ENCODE data around the gene MYBPC2.

Gene MYBPC2

GRCh38 chr19:50494186-50495019 lies 61.7 kb downstream of the MYBPC2 start:
- Histone ChIP-seq H3K36me3 (no peaks in the 10 kb centered on the region), H3K4me1 (no peaks in the 10 kb centered on the region), H3K27me3 (peaks cover 18% of the 10 kb centered on the region), H3K4me3 (ENCODE audit: low read depth, low read length) (no peak overlapping the region), H3K9me3 (no peaks in the 10 kb centered on the region)
- no peak for TF ChIP-seq CTCF (IDR thresholded peaks at IDR 0.05; ENCODE audit: low read depth, low read length)
- DNase-seq = no peak

- Histone ChIP-seq H3K36me3 (no peaks in the 10 kb centered on the region), H3K4me3 (ENCODE audit: low read depth, low read length) (no peak overlapping the region), H3K9me3 (no peaks in the 10 kb centered on the region), H3K27me3 (peaks cover 14% of the 10 kb centered on the region), H3K4me1 (peaks cover under 1% of the 10 kb centered on the region; the same call in 1 of the 2 replicates)
- DNase-seq = no peak
- no peak for TF ChIP-seq CTCF (IDR thresholded peaks at IDR 0.05; ENCODE audit: low read depth, low read length)
These were observed 62.4 kb downstream of the MYBPC2 start for GRCh38 chr19:50495020-50495531.

GRCh38 chr19:50496189-50497021 lies 63.7 kb downstream of the MYBPC2 start:
- H3K36me3 ChIP-seq = no peaks in the 10 kb centered on the region
- H3K4me3 ChIP-seq (ENCODE audit: low read depth, low read length) = no peak overlapping the region
- H3K4me1 ChIP-seq = peaks cover 4% of the 10 kb centered on the region; the same call in 1 of the 2 replicates
- H3K27me3 ChIP-seq = peaks cover 13% of the 10 kb centered on the region
- TF ChIP-seq CTCF (IDR thresholded peaks at IDR 0.05; ENCODE audit: low read depth, low read length) = no peak
- DNase-seq = no peak
- no peaks in the 10 kb centered on the region for H3K9me3 ChIP-seq

- no peak for TF ChIP-seq CTCF (IDR thresholded peaks at IDR 0.05; ENCODE audit: low read depth, low read length)
- no peaks in the 10 kb centered on the region for H3K9me3 ChIP-seq
- no peak for DNase-seq
- peaks cover 4% of the 10 kb centered on the region; the same call in 1 of the 2 replicates for H3K4me1 ChIP-seq
- no peaks in the 10 kb centered on the region for H3K36me3 ChIP-seq
- H3K4me3 ChIP-seq (ENCODE audit: low read depth, low read length) = no peak overlapping the region
- H3K27me3 ChIP-seq = peaks cover 7% of the 10 kb centered on the region
These were observed 64.3 kb downstream of the MYBPC2 start for GRCh38 chr19:50497022-50497405.

- TF ChIP-seq CTCF (IDR thresholded peaks at IDR 0.05; ENCODE audit: low read depth, low read length) = no peak
- Histone ChIP-seq H3K9me3 (no peaks in the 10 kb centered on the region), H3K4me1 (peaks cover 4% of the 10 kb centered on the region; the same call in 1 of the 2 replicates), H3K27me3 (peaks cover 3% of the 10 kb centered on the region; the same call in 1 of the 2 replicates), H3K4me3 (ENCODE audit: low read depth, low read length) (no peak overlapping the region), H3K36me3 (no peaks in the 10 kb centered on the region)
- DNase-seq = no peak
These were observed 65.7 kb downstream of the MYBPC2 start for GRCh38 chr19:50498219-50499056.

All from BE2C (cell line).